Tibial nerve (tissue), 3 donors: ENCODE measurements around the gene UGGT1.

Experiments used
- CTCF ChIP-seq, 5 experiments: fragments of 200-600 bp in 3 of 5; fragments of 450-650 bp in 2 of 5; sonication (generic) in 3 of 5; IDR thresholded peaks; one replicate each; pipeline ENCODE4 v1.5.1; 2016 to 2019; ENCODE audit warnings: antibody characterized with exemption in 5 of 5, mild to moderate bottlenecking in 3 of 5, moderate library complexity in 2 of 5
- POLR2A ChIP-seq, 2 donors: fragments of 450-650 bp; IDR thresholded peaks; one replicate each; pipeline ENCODE4 v1.6.1; 2017; ENCODE audit warnings: antibody characterized with exemption in 2 of 2, mild to moderate bottlenecking in 2 of 2, moderate library complexity in 2 of 2

GRCh38 chr2:128058114-128058513 is 32.9 kb upstream of the UGGT1 start:
- TF ChIP-seq POLR2A (IDR thresholded peaks at IDR 0.05) (no peak), CTCF (IDR thresholded peaks at IDR 0.05) (no peak)
